SW 1271 (cell line): ENCODE measurements around the gene RNF32.
"Not testable (repeated sequence)": the region's sequence is repeated elsewhere in the genome, so short reads cannot be mapped to it uniquely, and the experiment has no call there.

Source experiments
- DNase-seq, 2 experiments: peaks; one replicate each; lab custom pipeline; 2025; lab: John Stamatoyannopoulos, UW

Gene RNF32

DNA sequence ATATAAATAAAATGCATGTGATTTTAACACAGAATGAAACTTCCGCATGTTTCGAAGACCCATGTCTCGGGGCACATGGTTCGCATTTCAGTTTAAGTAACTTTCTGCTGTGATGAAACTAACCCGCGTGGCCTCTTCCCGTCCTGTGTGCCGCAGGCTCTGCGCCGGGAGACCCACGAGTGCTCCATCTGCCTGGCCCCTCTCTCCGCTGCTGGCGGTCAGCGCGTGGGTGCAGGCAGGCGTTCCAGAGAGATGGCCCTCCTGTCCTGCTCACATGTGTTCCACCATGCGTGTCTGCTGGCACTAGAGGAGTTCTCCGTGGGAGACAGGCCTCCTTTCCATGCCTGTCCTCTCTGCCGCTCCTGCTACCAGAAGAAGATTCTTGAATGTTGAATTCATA, 35.7 kb downstream of the RNF32 start:
- no peak for DNase-seq

DNA sequence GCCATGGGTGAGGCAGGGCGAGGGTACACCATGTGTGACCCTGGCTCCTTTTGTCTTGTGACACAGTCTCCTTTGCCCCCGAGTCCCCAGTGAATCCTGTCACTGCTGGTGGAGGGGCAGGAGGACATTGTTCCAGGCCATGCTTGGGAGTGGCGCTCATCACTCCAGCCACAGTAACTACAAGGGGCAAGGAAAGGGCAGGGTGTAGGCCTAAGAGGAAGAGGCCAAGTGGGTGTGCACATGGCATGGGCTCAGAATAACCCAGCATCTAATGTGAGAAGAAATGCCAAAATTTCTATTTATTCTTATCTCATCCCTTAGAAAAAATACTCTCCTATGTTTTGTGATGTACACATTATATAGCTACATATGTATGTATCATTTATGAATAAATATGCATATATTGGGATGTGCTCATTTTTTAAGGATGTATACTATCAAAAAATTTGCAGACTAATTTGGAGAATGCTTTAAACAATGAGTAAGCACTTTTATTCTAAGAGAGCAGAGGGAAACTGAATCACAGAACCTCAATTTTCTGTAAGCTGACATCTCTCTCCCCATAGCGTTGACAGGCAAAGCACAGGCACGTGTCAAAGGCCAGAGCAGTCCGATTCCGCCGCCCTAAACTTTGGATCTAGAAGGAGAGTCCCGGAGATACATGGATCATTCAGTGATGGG, 36.9 kb downstream of the RNF32 start:
- no peak for DNase-seq

DNA sequence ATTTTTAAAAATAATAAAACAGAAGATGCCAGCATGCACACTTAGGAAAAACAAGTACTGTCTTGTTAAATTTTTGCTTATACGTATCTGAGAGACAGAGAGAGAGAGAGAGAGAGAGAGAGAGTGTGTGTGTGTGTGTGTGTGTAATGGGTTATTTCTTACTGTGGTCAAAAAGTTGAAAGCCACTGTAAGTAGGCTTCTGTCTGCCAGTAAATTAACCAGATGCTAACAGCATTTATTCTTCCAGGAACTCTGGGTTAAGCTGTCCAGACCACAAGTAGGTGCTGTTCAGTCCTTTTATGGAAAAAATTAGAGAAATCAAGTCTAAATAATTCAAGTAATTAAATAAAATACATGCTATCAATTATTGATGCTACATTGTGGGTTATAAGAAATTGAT, 39.7 kb downstream of the RNF32 start:
- DNase-seq, result no peak

DNA sequence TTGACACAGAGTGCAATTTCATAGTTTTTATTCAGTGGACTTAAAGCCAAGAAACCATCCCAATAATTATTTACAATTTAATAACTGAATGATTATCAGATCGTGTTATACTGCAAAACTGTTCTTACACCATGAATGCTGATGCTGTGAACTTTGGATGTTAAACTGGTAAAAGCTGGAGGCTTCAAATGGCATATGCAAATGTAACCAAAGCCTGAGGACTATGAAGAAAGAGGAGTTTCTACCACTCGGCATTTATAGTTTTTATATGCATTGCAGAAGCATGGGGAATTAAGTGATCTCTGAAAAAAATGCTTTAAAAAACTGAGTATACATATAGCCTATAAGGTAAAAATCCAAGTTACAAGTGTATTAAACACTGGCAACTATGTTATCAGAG, 42.4 kb downstream of the RNF32 start:
- DNase-seq, result no peak

DNA sequence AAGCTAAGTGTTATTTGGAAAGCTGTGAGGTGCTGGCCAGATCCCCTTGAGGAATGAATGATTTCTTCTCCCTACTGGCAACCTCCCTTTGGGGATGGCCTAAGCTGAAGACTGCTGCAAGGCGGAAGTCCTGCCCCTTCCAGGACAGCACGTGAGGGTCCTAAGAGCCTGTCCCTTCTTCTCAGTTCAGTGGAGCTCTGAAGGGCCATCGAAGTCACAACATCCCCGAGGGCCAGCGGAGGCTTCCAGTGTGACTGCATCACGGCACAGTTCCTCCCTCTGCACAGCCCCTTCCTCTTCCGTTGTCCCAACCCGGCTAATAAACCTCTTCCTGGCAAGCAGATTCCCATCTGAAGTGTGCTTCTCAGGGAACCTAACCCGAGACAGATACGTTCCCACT, 43.7 kb downstream of the RNF32 start:
- no peak for DNase-seq

DNA sequence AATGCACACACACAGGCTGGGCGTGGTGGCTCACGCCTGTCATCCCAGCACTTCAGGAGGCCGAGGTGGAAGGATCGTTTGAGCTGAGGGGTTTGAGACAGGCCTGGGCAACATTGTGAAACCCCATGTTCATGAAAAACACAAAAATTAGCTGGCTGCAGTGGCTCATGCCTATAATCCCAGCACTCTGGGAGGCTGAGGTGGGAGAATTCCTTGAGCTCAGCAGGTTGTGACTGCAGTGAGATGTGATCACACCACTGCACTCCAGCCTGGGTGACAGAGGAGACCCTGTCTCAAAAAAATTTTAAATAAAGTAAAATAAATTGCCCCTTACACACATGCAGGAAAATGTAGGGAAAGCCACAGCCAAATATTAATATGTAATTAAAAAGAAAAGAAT, 44.1 kb downstream of the RNF32 start:
- no peak for DNase-seq

DNA sequence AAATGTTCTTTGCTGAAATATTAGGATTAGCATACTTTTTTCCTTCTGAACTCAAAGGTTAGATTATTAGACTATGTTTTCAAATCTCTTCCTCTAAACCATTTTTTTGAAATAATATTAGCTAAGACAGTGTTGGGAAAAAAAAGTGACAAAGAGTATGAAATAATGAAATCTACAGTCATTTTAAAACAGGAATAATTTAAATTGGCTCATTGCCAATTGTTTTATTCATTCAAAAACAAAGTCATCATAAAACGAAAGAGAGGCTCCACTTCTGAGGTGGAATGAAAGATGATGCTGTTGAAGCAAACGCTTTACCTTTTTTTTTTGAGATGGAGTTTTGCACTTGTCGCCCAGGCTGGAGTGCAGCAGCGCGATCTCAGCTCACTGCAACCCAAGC, 51.2 kb downstream of the RNF32 start:
- DNase-seq, result no peak

DNA sequence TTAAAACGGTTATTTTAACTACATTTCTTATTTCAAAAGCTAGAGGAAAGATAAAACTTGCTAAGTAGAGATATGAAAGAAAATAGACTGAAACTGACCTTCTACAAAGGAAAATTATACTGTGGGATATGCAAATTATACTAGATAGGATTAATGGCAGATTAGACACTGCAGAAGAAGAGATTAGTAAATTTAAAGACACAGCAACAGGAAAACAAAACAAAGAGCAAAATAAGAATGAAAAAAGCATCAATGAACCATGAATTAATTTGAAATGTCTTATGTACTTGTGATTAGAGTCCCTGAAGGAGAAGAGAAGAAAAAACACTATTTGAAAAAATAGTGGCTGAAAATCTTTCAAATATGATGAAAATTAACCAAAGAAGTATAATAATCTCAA, 52.3 kb downstream of the RNF32 start:
- DNase-seq, result no peak

DNA sequence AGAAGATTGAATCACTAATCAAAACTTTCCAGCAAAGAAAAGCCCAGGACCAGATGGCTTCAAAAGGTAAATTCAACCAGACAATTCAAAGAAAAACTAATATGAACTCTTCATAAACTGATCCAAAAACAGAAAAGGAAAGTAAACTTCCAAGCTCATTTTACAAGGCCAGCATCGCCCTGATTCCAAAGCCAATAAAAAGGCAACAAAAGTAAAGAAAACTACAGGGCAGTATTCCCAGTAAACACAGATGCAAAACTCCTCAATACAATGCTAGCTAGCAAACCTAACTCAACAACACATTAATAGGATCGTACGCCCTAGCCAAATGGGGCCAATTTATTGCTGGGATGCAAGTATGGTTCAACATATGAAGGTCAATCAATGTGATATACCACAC, 53.1 kb downstream of the RNF32 start:
- DNase-seq, result no peak

DNA sequence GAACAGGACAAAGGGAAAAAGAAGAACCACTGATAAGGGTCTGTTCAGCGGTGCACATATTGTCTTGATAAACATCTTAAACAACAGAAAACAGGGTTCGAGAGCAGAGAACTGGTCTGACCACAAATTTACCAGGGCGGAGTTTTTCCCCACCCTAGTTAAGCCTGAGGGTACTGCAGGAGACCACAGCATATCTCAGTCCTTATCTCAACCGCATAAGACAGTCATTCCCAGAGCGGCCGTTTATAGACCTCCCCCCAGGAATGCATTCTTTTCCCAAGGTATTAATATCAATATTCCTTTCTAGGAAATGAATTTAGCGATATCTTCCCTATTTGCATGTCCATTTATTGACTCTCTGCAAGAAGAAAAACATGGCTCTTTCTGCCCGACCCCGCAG, 56.7 kb downstream of the RNF32 start:
- DNase-seq, result not testable (repeated sequence)

DNA sequence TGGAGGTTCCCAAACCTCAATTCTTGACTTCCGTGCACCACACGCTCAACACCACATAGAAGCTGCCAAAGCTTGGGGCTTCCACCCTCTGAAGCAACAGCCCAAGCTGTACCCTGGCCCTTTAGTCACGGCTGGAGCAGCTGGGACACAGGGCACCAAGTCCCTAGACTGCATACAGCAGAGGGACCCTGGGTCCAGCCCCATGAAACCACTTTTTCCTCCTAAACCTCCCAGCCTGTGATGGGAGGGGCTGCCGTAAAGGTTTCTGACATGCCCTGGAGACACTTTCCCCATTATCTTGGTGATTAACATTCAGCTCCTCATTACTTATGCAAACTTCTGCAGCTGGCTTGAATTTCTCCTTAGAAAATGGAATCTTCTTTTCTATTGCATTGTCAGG, 57.9 kb downstream of the RNF32 start:
- not testable (repeated sequence) for DNase-seq

DNA sequence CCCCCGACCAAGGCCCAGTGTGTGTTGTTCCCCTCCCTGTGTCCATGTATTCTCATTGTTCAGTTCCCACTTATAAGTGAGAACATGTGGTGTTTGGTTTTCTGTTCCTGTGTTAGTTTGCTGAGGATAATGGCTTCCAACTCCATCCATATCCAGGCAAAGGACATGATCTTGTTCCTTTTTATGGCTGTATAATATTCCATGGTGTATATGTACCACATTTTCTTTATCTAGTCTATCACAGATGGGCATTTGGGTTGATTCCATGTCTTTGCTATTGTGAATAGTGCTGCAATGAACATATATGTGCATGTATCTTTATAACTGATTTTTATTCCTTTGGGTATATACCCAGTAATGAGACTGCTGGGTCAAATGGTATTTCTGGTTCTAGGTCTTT, 61.2 kb downstream of the RNF32 start:
- not testable (repeated sequence) for DNase-seq

DNA sequence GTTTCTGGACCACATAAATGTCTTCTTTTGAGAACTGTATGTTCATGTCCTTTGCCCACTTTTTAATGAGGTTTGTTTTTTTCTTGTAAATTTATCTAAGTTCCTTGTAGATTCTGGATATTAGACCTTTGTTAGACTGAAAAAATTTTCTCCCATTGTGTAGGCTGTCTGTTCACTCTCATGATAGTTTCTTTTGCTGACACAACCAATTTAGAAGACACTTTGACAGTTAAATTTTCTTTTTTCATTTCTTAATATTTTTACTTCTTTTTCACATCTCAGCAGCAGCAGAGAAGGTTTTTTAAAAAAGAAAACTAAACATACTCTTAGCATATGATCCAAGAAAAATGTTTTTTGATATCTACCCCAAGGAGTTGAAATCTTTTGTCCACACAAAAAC, 61.8 kb downstream of the RNF32 start:
- DNase-seq, result no peak

DNA sequence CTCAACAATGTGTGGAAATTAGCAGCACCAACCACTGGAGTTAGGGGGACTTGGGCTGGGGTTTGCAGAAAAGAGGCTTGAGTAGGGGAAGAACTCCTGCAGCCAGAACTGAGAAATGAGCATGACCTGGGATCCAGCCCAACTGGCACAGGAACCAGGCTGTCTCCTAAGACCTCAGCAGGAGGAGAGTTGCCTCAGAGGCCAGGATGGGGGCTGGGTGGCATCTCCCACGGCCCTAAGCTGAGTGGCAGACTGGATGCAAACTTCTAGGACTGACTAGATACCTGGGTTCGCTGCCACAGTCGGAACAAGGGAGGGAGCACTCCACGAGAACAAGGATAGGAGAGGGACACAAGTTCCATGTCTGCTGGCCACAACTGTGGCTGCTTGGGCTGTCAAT, 62.6 kb downstream of the RNF32 start:
- no peak for DNase-seq

DNA sequence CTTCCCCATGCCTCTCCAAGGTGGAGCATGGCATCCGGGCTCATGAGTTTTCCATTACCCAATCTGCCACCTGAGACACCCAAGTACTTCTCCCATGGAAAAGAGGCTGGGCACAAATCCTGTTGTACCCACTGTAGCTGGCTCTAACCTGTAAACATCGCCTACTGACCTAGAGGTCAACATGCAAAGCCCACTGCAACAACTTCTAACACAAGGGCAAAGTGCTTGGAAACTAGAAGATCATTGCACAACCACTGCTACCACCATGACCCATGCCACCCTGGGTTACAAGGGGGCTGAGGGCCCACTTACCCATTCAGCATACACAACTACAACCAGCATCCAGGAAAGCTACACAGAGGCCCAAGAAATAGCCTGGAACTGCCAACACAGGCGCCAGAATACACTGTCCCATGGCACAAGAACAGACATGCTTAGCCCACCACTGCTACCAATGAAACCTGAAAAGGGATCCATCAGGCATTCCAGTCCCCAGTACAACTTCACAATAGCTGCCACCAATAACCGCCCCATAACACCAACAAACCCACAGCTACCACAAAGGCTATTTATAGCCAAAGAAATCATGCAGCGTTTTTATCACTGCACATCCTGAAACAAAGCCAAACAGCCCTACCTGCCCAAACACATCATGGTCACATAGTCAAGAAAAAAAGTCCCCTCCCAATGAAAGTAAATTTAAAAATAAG, 63.4 kb downstream of the RNF32 start:
- no peak for DNase-seq

DNA sequence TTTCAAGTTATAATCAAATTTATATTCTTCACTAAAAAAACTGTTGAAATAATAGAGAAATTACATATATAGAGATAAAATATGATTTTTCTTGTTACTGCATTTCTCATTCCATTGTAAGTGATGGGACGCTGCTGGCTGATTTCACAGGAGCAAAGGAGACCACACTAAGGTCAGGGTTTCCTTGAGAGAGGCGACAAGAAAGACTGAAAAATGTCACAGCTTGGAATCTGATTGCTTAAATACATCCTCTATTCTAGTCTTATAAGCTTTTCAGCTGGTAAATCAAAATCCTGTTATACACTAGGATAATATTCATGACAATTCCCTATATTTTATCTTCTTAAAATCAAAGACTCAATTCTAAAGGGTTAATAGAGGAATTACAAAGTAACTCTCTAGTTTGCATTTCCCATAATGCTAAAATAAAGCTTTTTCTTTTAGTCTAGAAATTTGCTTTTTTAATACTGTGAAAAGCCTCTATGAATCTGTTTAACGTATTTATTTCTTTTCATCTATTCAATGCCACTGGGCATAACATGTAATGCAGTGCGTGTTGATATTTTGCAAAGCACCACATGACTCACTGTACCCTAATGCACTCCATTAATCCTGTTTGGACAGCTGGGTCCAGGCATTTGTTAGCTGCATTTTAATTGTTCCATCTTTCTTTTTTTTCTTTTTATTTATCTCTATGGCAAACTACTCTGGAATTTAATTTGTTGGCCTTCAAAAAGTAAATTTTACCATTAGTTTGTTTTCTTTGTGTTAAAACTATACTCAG, 81.7 kb downstream of the RNF32 start:
- no peak for DNase-seq

DNA sequence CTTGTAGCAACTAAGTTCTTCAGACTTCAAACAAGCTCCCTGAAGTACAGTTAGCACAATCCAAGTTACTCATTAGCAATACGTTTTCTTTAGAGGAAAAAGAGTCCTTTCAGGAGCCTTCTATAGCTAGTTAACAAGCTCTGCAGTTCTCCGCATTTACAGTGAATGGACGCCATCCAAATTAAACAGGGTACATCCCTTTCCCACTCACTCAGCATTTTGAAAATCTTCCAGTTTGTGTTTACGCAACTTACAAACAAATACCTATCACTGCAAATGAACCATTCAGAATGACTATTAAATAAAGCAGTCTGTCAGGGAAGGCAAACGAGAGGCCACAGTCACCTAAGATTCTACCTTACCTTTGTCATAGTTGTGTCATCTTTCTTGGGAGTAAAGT, 84.5 kb downstream of the RNF32 start:
- DNase-seq, result no peak

DNA sequence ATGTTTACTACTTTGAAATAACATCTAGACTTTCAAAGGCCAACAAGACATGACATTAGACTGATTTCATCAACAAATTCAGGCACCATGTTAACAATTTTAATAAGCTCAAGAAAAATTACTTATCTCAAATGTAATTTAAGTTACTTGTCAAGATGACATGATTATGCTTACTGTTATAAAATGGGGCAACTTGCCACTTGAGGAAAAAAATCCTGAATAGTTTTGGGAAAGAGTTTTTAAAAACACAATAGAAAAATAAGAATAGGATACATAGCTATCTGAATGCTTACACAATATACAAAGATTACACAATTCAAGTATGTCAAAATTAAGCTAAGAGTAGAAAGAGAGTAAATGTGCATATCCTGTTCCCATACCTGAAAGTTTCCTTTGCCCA, 85.4 kb downstream of the RNF32 start:
- DNase-seq, result no peak
